Ishikawa (cell line): Measurements from ENCODE around the gene TUBGCP2.

Experiments
- CREB1 ChIP-seq: IDR thresholded peaks from 2 replicates; pipeline ENCODE4 v1.6.1; 2012; ENCODE audit warnings: low read depth
- EP300 ChIP-seq: IDR thresholded peaks from 2 replicates; pipeline ENCODE4 v1.6.1; 2012; ENCODE audit warnings: borderline replicate concordance
- NFIC ChIP-seq: IDR thresholded peaks from 2 replicates; pipeline ENCODE4 v1.6.1; 2012
- TAF1 ChIP-seq: IDR thresholded peaks from 2 replicates; pipeline ENCODE4 v1.6.1; 2012; ENCODE audit warnings: low read depth, mild to moderate bottlenecking
- TCF12 ChIP-seq: IDR thresholded peaks from 2 replicates; pipeline ENCODE4 v1.6.1; 2012; ENCODE audit warnings: low read depth
- TEAD4 ChIP-seq: IDR thresholded peaks from 2 replicates; pipeline ENCODE4 v1.6.1; 2012
- ZBTB7A ChIP-seq: IDR thresholded peaks from 2 replicates; pipeline ENCODE4 v1.6.1; 2012; ENCODE audit warnings: low read depth
- TF ChIP-seq, protein P1 (sequence below): IDR thresholded peaks from 2 replicates; pipeline ENCODE4 v1.6.1; 2012; ENCODE audit warnings: low read depth, mild to moderate bottlenecking

DNA sequence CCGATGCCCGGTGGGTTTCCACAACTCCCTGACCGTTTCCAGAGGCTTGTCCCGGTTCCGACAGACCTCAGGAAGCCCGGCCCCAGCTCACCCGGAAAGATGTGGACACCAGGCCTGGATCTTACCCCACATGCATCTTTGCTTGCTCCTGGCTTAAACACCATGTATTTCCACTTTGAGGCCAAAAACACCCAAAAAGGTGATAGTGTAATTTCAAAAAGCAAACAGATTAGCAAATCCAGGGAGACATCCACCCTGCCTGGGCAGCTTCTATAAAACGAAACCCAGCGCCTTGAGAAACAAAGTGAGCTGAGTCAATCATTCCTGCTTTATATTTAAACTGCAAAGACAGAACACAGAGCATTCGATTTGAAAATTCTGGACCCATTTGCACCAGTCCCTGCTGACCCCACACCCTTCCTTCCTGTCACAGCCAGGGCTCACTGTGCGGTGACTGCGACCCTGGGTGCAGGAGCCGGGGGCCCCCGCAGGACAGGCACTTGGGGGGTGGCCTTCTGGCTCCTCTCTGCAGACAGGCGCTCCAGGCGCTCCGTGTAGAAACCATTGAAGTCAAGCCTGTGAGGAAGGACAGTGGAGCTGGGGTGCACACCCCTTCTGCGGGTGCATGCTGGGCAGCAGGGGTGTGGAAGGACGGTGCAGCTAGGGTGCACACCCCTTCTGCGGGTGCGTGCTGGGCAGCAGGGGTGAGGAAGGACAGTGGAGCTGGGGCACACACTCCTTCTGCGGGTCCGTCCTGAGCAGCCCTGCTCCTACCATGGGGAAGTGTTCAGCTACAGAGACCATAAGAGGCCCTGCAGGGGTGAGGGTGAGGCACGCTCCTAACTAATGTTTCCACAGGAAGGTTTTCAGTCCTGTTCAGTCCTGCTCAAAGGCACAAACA, 29.1 kb downstream of the TUBGCP2 start:
- TF ChIP-seq TEAD4 (no peak), EP300 (no peak), CREB1 (no peak), TAF1 (no peak), ZBTB7A (no peak), TCF12 (no peak), NFIC (no peak)
- TF ChIP-seq, protein P1, sequence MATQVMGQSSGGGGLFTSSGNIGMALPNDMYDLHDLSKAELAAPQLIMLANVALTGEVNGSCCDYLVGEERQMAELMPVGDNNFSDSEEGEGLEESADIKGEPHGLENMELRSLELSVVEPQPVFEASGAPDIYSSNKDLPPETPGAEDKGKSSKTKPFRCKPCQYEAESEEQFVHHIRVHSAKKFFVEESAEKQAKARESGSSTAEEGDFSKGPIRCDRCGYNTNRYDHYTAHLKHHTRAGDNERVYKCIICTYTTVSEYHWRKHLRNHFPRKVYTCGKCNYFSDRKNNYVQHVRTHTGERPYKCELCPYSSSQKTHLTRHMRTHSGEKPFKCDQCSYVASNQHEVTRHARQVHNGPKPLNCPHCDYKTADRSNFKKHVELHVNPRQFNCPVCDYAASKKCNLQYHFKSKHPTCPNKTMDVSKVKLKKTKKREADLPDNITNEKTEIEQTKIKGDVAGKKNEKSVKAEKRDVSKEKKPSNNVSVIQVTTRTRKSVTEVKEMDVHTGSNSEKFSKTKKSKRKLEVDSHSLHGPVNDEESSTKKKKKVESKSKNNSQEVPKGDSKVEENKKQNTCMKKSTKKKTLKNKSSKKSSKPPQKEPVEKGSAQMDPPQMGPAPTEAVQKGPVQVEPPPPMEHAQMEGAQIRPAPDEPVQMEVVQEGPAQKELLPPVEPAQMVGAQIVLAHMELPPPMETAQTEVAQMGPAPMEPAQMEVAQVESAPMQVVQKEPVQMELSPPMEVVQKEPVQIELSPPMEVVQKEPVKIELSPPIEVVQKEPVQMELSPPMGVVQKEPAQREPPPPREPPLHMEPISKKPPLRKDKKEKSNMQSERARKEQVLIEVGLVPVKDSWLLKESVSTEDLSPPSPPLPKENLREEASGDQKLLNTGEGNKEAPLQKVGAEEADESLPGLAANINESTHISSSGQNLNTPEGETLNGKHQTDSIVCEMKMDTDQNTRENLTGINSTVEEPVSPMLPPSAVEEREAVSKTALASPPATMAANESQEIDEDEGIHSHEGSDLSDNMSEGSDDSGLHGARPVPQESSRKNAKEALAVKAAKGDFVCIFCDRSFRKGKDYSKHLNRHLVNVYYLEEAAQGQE, result no peak
